HEK293 (cell line): Measurements from ENCODE around the gene HOXD11.

Experiments
- CTCF ChIA-PET: fragments of 350-600 bp; formaldehyde crosslinking; extraction: SDS; loops from one replicate; lab custom pipeline; 2021; ENCODE audit warnings: antibody characterized with exemption; lab: Yijun Ruan, JAX
- POLR2A ChIA-PET: fragments of 300-600 bp; formaldehyde crosslinking; extraction: SDS; loops from one replicate; lab custom pipeline; 2020; ENCODE audit warnings: antibody characterized with exemption, inconsistent platforms; lab: Yijun Ruan, JAX
- H3K27ac ChIP-seq: fragments of 200-500 bp; sonication (Bioruptor generic); 2 replicates; pipeline ENCODE4 v1.5.1; 2014; ENCODE audit warnings: low read depth, low read length, control low read depth, inconsistent platforms; ENCODE audit errors: extremely low read depth
- H3K36me3 ChIP-seq, 2 experiments: fragments of 200-500 bp in 1 of 2; sonication (Bioruptor generic) in 1 of 2; 1 replicate in 1 of 2; 2 replicates in 1 of 2; pipeline ENCODE4 v1.5.1; 2014 to 2017; ENCODE audit warnings: inconsistent platforms in 2 of 2, low read length in 2 of 2; ENCODE audit not compliant: control insufficient read depth in 2 of 2, insufficient read depth in 1 of 2
- H3K4me1 ChIP-seq: fragments of 200-500 bp; sonication (Bioruptor generic); 2 replicates; pipeline ENCODE4 v1.5.1; 2014; ENCODE audit warnings: mild to moderate bottlenecking, low read length, inconsistent platforms; ENCODE audit not compliant: control insufficient read depth, insufficient read depth
- H3K4me3 ChIP-seq: 2 replicates; pipeline ENCODE4 v1.5.1; 2011; ENCODE audit warnings: low read depth, mild to moderate bottlenecking, control low read depth, low read length, moderate library complexity
- H3K9me3 ChIP-seq: fragments of 200-500 bp; sonication (Bioruptor generic); 2 replicates; pipeline ENCODE4 v1.5.1; 2014; ENCODE audit warnings: low read depth, low read length, inconsistent platforms; ENCODE audit not compliant: control insufficient read depth, insufficient read depth
- GFI1B ChIP-seq: fragments of 450-650 bp; formaldehyde crosslinking; IDR thresholded peaks from 2 replicates; pipeline ENCODE4 v1.5.1; 2016; ENCODE audit warnings: missing biosample characterization, missing genetic modification characterization
- GLI2 ChIP-seq: fragments of 450-650 bp; formaldehyde crosslinking; IDR thresholded peaks from 2 replicates; pipeline ENCODE4; 2017; ENCODE audit warnings: missing biosample characterization, missing genetic modification characterization, low read depth, borderline replicate concordance
- PRDM1 ChIP-seq: fragments of 450-650 bp; formaldehyde crosslinking; IDR thresholded peaks from 2 replicates; pipeline ENCODE4; 2016; ENCODE audit warnings: missing biosample characterization, missing genetic modification characterization
- PRDM10 ChIP-seq: fragments of 450-650 bp; formaldehyde crosslinking; IDR thresholded peaks from 2 replicates; pipeline ENCODE4 v1.5.1; 2016; ENCODE audit warnings: missing biosample characterization, missing genetic modification characterization
- ZBTB1 ChIP-seq: fragments of 450-650 bp; formaldehyde crosslinking; IDR thresholded peaks from 2 replicates; pipeline ENCODE4 v1.5.1; 2016; ENCODE audit warnings: missing biosample characterization, missing genetic modification characterization
- ZBTB17 ChIP-seq: fragments of 450-650 bp; formaldehyde crosslinking; IDR thresholded peaks from 2 replicates; pipeline ENCODE4 v1.5.1; 2016; ENCODE audit warnings: missing biosample characterization, missing genetic modification characterization
- ZNF157 ChIP-seq: fragments of 450-650 bp; formaldehyde crosslinking; IDR thresholded peaks from 2 replicates; pipeline ENCODE4 v1.5.1; 2016; ENCODE audit warnings: missing biosample characterization, missing genetic modification characterization
- ZNF221 ChIP-seq: fragments of 450-650 bp; formaldehyde crosslinking; IDR thresholded peaks from 2 replicates; pipeline ENCODE4 v1.5.1; 2017; ENCODE audit warnings: missing biosample characterization, missing genetic modification characterization, borderline replicate concordance
- ZNF24 ChIP-seq: fragments of 450-650 bp; formaldehyde crosslinking; IDR thresholded peaks from 2 replicates; pipeline ENCODE4 v1.5.1; 2016; ENCODE audit warnings: missing biosample characterization, missing genetic modification characterization
- ZNF324 ChIP-seq: fragments of 450-650 bp; formaldehyde crosslinking; IDR thresholded peaks from 2 replicates; pipeline ENCODE4 v1.5.1; 2016; ENCODE audit warnings: missing biosample characterization, missing genetic modification characterization
- ZNF394 ChIP-seq: fragments of 450-650 bp; formaldehyde crosslinking; IDR thresholded peaks from 2 replicates; pipeline ENCODE4 v1.5.1; 2016; ENCODE audit warnings: missing biosample characterization, missing genetic modification characterization, mild to moderate bottlenecking, moderate library complexity, borderline replicate concordance
- ZNF596 ChIP-seq: fragments of 450-650 bp; IDR thresholded peaks from 2 replicates; pipeline ENCODE4 v1.5.0; 2018; ENCODE audit warnings: missing biosample characterization, mild to moderate bottlenecking, missing genetic modification characterization, moderate library complexity
- ZNF629 ChIP-seq: fragments of 450-650 bp; formaldehyde crosslinking; IDR thresholded peaks from 2 replicates; pipeline ENCODE4 v1.5.1; 2017; ENCODE audit warnings: missing biosample characterization, missing genetic modification characterization
- ZNF639 ChIP-seq: fragments of 450-650 bp; formaldehyde crosslinking; IDR thresholded peaks from 2 replicates; pipeline ENCODE4 v1.5.1; 2016; ENCODE audit warnings: missing biosample characterization, missing genetic modification characterization
- ZNF701 ChIP-seq: fragments of 450-650 bp; formaldehyde crosslinking; IDR thresholded peaks from 2 replicates; pipeline ENCODE4 v1.5.1; 2016; ENCODE audit warnings: missing biosample characterization, missing genetic modification characterization
- ZNF837 ChIP-seq: fragments of 450-650 bp; formaldehyde crosslinking; IDR thresholded peaks from 2 replicates; pipeline ENCODE4 v1.5.1; 2016; ENCODE audit warnings: missing biosample characterization, missing genetic modification characterization
- ZNF843 ChIP-seq: fragments of 450-650 bp; formaldehyde crosslinking; IDR thresholded peaks from 2 replicates; pipeline ENCODE4 v1.5.1; 2016; ENCODE audit warnings: missing biosample characterization, missing genetic modification characterization
- TF ChIP-seq, protein P1 (sequence below): fragments of 450-650 bp; formaldehyde crosslinking; IDR thresholded peaks from 2 replicates; pipeline ENCODE4 v1.5.1; 2016; ENCODE audit warnings: missing biosample characterization, missing genetic modification characterization, low read depth
- TF ChIP-seq, protein P2 (sequence below): fragments of 450-650 bp; formaldehyde crosslinking; IDR thresholded peaks from 2 replicates; pipeline ENCODE4 v1.5.1; 2016; ENCODE audit warnings: missing biosample characterization, missing genetic modification characterization
- TF ChIP-seq, protein P3 (sequence below): fragments of 450-650 bp; formaldehyde crosslinking; IDR thresholded peaks from 2 replicates; pipeline ENCODE4 v1.5.1; 2016; ENCODE audit warnings: missing biosample characterization, missing genetic modification characterization
- TF ChIP-seq, protein P4 (sequence below): fragments of 450-650 bp; formaldehyde crosslinking; IDR thresholded peaks from 2 replicates; pipeline ENCODE4 v1.5.1; 2016; ENCODE audit warnings: missing biosample characterization, missing genetic modification characterization
- TF ChIP-seq, protein P5 (sequence below): fragments of 450-650 bp; formaldehyde crosslinking; IDR thresholded peaks from 2 replicates; pipeline ENCODE4 v1.5.1; 2016; ENCODE audit warnings: missing biosample characterization, missing genetic modification characterization

The HOXD11 gene

GRCh38 chr2:176130147-176130956, 23.3 kb downstream of the HOXD11 start (continued):
- TF ChIP-seq, protein P1, sequence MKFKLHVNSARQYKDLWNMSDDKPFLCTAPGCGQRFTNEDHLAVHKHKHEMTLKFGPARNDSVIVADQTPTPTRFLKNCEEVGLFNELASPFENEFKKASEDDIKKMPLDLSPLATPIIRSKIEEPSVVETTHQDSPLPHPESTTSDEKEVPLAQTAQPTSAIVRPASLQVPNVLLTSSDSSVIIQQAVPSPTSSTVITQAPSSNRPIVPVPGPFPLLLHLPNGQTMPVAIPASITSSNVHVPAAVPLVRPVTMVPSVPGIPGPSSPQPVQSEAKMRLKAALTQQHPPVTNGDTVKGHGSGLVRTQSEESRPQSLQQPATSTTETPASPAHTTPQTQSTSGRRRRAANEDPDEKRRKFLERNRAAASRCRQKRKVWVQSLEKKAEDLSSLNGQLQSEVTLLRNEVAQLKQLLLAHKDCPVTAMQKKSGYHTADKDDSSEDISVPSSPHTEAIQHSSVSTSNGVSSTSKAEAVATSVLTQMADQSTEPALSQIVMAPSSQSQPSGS (tag by site-specific recombination): no peak
- TF ChIP-seq ZBTB17 (peak; percentile 71), ZBTB1 (no peak), ZNF394 (tag by site-specific recombination) (no peak), GLI2 (tag by site-specific recombination) (no peak), ZNF701 (no peak), ZNF596 (no peak; the same call in 1 of the 2 replicates), ZNF157 (tag by site-specific recombination) (no peak), GFI1B (peak; percentile 82), ZNF629 (tag by site-specific recombination) (peak; percentile 37; the same call in 1 of the 2 replicates), ZNF837 (tag by site-specific recombination) (no peak), ZNF221 (tag by site-specific recombination) (no peak)
- TF ChIP-seq, protein P2, sequence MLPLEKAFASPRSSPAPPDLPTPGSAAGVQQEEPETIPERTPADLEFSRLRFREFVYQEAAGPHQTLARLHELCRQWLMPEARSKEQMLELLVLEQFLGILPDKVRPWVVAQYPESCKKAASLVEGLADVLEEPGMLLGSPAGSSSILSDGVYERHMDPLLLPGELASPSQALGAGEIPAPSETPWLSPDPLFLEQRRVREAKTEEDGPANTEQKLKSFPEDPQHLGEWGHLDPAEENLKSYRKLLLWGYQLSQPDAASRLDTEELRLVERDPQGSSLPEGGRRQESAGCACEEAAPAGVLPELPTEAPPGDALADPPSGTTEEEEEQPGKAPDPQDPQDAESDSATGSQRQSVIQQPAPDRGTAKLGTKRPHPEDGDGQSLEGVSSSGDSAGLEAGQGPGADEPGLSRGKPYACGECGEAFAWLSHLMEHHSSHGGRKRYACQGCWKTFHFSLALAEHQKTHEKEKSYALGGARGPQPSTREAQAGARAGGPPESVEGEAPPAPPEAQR (tag by site-specific recombination): no peak
- TF ChIP-seq, protein P3, sequence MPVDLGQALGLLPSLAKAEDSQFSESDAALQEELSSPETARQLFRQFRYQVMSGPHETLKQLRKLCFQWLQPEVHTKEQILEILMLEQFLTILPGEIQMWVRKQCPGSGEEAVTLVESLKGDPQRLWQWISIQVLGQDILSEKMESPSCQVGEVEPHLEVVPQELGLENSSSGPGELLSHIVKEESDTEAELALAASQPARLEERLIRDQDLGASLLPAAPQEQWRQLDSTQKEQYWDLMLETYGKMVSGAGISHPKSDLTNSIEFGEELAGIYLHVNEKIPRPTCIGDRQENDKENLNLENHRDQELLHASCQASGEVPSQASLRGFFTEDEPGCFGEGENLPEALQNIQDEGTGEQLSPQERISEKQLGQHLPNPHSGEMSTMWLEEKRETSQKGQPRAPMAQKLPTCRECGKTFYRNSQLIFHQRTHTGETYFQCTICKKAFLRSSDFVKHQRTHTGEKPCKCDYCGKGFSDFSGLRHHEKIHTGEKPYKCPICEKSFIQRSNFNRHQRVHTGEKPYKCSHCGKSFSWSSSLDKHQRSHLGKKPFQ: 0 out of 2 replicates have a peak, but pooled peaks have one; percentile 30
- TF ChIP-seq, protein P4, sequence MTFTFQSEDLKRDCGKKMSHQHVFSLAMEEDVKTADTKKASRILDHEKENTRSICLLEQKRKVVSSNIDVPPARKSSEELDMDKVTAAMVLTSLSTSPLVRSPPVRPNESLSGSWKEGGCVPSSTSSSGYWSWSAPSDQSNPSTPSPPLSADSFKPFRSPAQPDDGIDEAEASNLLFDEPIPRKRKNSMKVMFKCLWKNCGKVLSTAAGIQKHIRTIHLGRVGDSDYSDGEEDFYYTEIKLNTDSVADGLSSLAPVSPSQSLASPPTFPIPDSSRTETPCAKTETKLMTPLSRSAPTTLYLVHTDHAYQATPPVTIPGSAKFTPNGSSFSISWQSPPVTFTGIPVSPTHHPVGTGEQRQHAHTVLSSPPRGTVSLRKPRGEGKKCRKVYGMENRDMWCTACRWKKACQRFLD (tag by site-specific recombination): no peak

DNA sequence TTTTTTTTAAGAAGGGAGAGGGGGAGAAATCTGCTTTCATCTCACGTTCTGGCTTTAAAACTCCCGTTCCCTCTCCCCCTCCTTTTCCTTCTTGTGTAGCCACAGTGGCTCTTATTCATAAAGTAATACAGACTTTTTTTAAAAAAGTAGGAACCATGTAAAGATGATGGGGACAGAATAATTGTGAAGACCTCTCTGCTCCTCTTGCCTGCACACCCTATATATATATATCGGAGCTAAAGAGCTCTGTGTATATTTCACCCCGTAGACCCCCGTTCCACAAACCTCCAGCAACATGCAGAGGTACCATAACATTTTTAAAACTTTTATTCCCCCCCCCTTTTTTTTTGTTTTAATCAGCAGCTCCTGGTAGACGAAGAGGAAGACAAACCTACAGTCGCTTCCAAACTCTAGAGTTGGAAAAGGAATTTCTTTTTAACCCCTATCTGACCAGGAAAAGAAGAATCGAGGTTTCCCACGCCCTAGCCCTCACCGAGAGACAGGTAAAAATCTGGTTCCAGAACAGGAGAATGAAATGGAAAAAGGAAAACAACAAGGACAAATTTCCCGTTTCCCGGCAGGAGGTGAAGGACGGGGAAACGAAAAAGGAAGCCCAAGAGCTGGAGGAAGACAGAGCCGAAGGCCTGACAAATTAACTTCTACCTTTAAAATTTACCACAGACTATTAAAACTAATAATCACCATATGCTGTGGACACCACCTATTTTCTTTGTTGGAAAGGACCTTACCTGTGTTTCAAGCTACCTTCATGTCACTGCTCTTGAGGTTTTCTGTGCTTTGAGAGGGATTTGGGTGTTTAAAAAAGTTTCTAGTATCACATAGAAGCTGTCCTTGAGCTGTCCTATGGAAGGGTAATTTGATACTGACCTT, 24.1 kb downstream of the HOXD11 start:
- H3K4me3 ChIP-seq: peak overlapping the region; percentile 56
- ChIA-PET CTCF (interaction anchor here (0.5 to 3.1 kb wide), 17 partner anchors 9 to 1114 kb away, joined by 3 to 19 read pairs (median 4); no protein-coding TSS in a partner anchor), POLR2A (interaction anchor here (0.6 to 1.7 kb wide), 7 partner anchors 10 to 1017 kb away, joined by 3 to 6 read pairs (median 3); no protein-coding TSS in a partner anchor)
- no peaks in the 10 kb centered on the region for H3K36me3 ChIP-seq
- peaks cover 13% of the 10 kb centered on the region; the same call in 1 of the 2 replicates for H3K4me1 ChIP-seq
- no peaks in the 10 kb centered on the region for H3K9me3 ChIP-seq
- peak overlapping the region; percentile 98 for H3K27ac ChIP-seq
- TF ChIP-seq, protein P5, sequence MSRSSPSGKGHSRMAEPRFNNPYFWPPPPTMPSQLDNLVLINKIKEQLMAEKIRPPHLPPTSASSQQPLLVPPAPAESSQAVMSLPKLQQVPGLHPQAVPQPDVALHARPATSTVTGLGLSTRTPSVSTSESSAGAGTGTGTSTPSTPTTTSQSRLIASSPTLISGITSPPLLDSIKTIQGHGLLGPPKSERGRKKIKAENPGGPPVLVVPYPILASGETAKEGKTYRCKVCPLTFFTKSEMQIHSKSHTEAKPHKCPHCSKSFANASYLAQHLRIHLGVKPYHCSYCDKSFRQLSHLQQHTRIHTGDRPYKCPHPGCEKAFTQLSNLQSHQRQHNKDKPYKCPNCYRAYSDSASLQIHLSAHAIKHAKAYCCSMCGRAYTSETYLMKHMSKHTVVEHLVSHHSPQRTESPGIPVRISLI (tag by site-specific recombination): 0 out of 2 replicates have a peak, but pooled peaks have one; percentile 31
- 0 out of 2 replicates have a peak, but pooled peaks have one; percentile 6 for TF ChIP-seq ZNF639 (tag by site-specific recombination)
- TF ChIP-seq ZNF843 (tag by site-specific recombination): peak; percentile 4; the same call in 1 of the 2 replicates
- no peak for TF ChIP-seq ZNF324 (tag by site-specific recombination)
- peak; percentile 66 for TF ChIP-seq PRDM1 (tag by site-specific recombination)
- TF ChIP-seq ZNF24: 0 out of 2 replicates have a peak, but pooled peaks have one; percentile 15
- TF ChIP-seq PRDM10: peak; percentile 86
